Right lobe of liver (tissue), 6 donors: ENCODE data around the gene BICDL1. TPM values are rescaled to one million over a fixed set of nuclear protein-coding genes. Genes with fewer than 3 reads are reported as not detected.

ENCODE experiments used
- ATAC-seq, 4 donors: fragments of 200-7000 bp; cut with Tn5 transposase; one replicate each; pipeline ENCODE4 v1.9.1; 2020; ENCODE audit warnings: mild to moderate bottlenecking in 4 of 4, moderate library complexity in 4 of 4
- DNase-seq, 3 donors: peaks; one replicate each; pipeline ENCODE4 v3.0.0-alpha.2; 2020
- H3K27ac ChIP-seq, 3 donors: fragments of 200-600 bp; one replicate each; pipeline ENCODE4 v1.8.0; 2022
- H3K27me3 ChIP-seq, 2 donors: fragments of 200-600 bp; one replicate each; pipeline ENCODE4 v1.8.0; 2022
- H3K36me3 ChIP-seq, 4 donors: fragments of 200-600 bp; sonication (generic) in 1 of 4; one replicate each; pipeline versions ENCODE4 v1.5.1 to v1.8.0; 2017 to 2022; ENCODE audit warnings: control low read depth in 1 of 4
- H3K4me1 ChIP-seq, 4 donors: fragments of 200-600 bp; sonication (generic) in 1 of 4; one replicate each; pipeline versions ENCODE4 v1.5.1 to v1.8.0; 2017 to 2022; ENCODE audit warnings: control low read depth in 1 of 4
- H3K4me3 ChIP-seq, 3 donors: fragments of 200-600 bp; one replicate each; pipeline ENCODE4 v1.8.0; 2022
- H3K9me3 ChIP-seq, 4 donors: fragments of 200-600 bp; sonication (generic) in 1 of 4; one replicate each; pipeline versions ENCODE4 v1.5.1 to v1.8.0; 2017 to 2022; ENCODE audit warnings: control low read depth in 1 of 4
- CTCF ChIP-seq, 4 donors: fragments of 200-600 bp in 3 of 4; fragments of 450-650 bp in 1 of 4; IDR thresholded peaks; one replicate each; pipeline versions ENCODE4 v1.5.1 to v1.8.0; 2016 to 2022; ENCODE audit warnings: antibody characterized with exemption in 4 of 4, mild to moderate bottlenecking in 2 of 4
- POLR2A ChIP-seq: fragments of 450-650 bp; IDR thresholded peaks from one replicate; pipeline ENCODE4 v1.6.1; 2017; ENCODE audit warnings: antibody characterized with exemption, mild to moderate bottlenecking
- WGBS: methylation state at CpG from one replicate; pipeline ENCODE4 v1.1.6; 2018; ENCODE audit warnings: low coverage, low lambda C conversion rate; ENCODE audit not compliant: insufficient coverage; ENCODE audit errors: missing lambda C conversion rate; 5-methylcytosine and 5-hydroxymethylcytosine counted together
- intact Hi-C, 2 donors: fragments of 100-400 bp; cut with DNase I; formaldehyde crosslinking; loops; one replicate each; pipeline versions ENCODE4 v1.11.2 to v1.14.1; 2022
- total RNA-seq, 6 experiments: library from RNA; depleted of rRNA in 2 of 6; stranded (reverse); fragments of >200 nt in 2 of 6; fragmentation: NEBNext Ultra II Directional in 3 of 6; extraction: Animal tissue kit (Norgen Biotek cat#: 25700) in 3 of 6; gene quantifications; one replicate each; pipeline versions ENCODE4 v1.1.0 to v1.2.4, GENCODE V29; 2016 to 2023
- donor health status: DM: no; HTN: yes; CAD: no.
- donor health status: DM: no; HTN: no; CAD: no.
- donor health status: DM: no; HTN: no; CAD: no.
- donor health status: DM: no; HTN: yes; CAD: no.
- donor health status: DM: no; HTN: yes; CAD: no.

The BICDL1 gene
- total RNA-seq, 6 experiments from 2014 or later, result 1.5 to 13.0 (median 8.7) TPM

- Histone ChIP-seq H3K9me3 (no peaks in the 10 kb centered on the region), H3K36me3 (no peaks in the 10 kb centered on the region), H3K4me1 (peaks cover 0 to 10% (median 3%) of the 10 kb centered on the region in 4 donors), H3K27ac (no peak overlapping the region), H3K4me3 (peak overlapping the region; percentile 35 to 67 (median 44)), H3K27me3 (peaks cover 0 to 7% of the 10 kb centered on the region in 2 donors)
- TF ChIP-seq POLR2A, result no peak
- TF ChIP-seq CTCF (IDR thresholded peaks at IDR 0.05), result no peak
- DNase-seq, result peak; percentile 83 to 87 (median 85)
- WGBS, result 0% methylated on average over 6 of the region's 79 CpGs
- peak; percentile 73 to 86 (median 81) for ATAC-seq
- intact Hi-C loops, result loop anchor here in 1 of 2 donors (10.0 kb wide), 1 partner anchor 105 kb away; no protein-coding TSS in a partner anchor
Observed at GRCh38 chr12:119989731-119990381, 820 bp downstream of the BICDL1 start.

- Histone ChIP-seq H3K27me3 (peaks cover 0 to 6% of the 10 kb centered on the region in 2 donors), H3K4me3 (peak overlapping the region; percentile 35 to 55 (median 44)), H3K9me3 (no peaks in the 10 kb centered on the region), H3K4me1 (peaks cover 0 to 10% (median 3%) of the 10 kb centered on the region in 4 donors), H3K27ac (no peak overlapping the region), H3K36me3 (no peaks in the 10 kb centered on the region)
- DNase-seq (no peak), ATAC-seq (no peak)
- intact Hi-C loops, result loop anchor here in 1 of 2 donors (10.0 kb wide), 1 partner anchor 104 kb away; no protein-coding TSS in a partner anchor
- TF ChIP-seq POLR2A, result no peak
- TF ChIP-seq CTCF (IDR thresholded peaks at IDR 0.05), result no peak
- WGBS, result 32% methylated on average over 12 of the region's 12 CpGs
Observed at GRCh38 chr12:119990382-119990874, 1.4 kb downstream of the BICDL1 start.

GRCh38 chr12:119992129-119992705 lies 3.2 kb downstream of the BICDL1 start:
- TF ChIP-seq CTCF (IDR thresholded peaks at IDR 0.05), result no peak
- Histone ChIP-seq H3K4me1 (peaks cover 0 to 10% (median 3%) of the 10 kb centered on the region in 4 donors), H3K9me3 (no peaks in the 10 kb centered on the region), H3K4me3 (no peak overlapping the region), H3K27me3 (no peaks in the 10 kb centered on the region), H3K36me3 (no peaks in the 10 kb centered on the region), H3K27ac (no peak overlapping the region)
- ATAC-seq (no peak), DNase-seq (no peak)
- intact Hi-C loops, result loop anchor here in 1 of 2 donors (10.0 kb wide), 1 partner anchor 103 kb away; no protein-coding TSS in a partner anchor
- WGBS, result 81% methylated on average over 5 of the region's 5 CpGs

GRCh38 chr12:119994892-119995658 lies 6.0 kb downstream of the BICDL1 start:
- H3K4me3 ChIP-seq, result no peak overlapping the region
- no peak for ATAC-seq
- no peaks in the 10 kb centered on the region for H3K36me3 ChIP-seq
- no peaks in the 10 kb centered on the region for H3K27me3 ChIP-seq
- DNase-seq, result no peak
- TF ChIP-seq CTCF (IDR thresholded peaks at IDR 0.05) (no peak), POLR2A (no peak)
- peaks cover 0 to 4% (median 1%) of the 10 kb centered on the region in 4 donors for H3K4me1 ChIP-seq
- intact Hi-C loops, result loop anchor here in 1 of 2 donors (10.0 kb wide), 1 partner anchor 100 kb away; no protein-coding TSS in a partner anchor
- no peaks in the 10 kb centered on the region for H3K9me3 ChIP-seq
- H3K27ac ChIP-seq, result no peak overlapping the region
- 36% methylated on average over 3 of the region's 3 CpGs for WGBS
